ENCODE results near the gene C12orf60.

GRCh38 chr12:14853961-14854360 is 50.5 kb downstream of the C12orf60 start:
- no peak for TF ChIP-seq CTCF (IDR thresholded peaks at IDR 0.05; ENCODE audit: low read depth, low read length, poor library complexity, severe bottlenecking)
- no peak for TF ChIP-seq EZH2phosphoT487 (IDR thresholded peaks at IDR 0.05; ENCODE audit: borderline replicate concordance, low read length)
